GM19023 (cell line): ENCODE data around the gene LSM6.

Source experiments
- ATAC-seq: cut with Tn5 transposase; IDR thresholded peaks from one replicate; pipeline ENCODE4 v1.9.1; 2021; ENCODE audit warnings: mild to moderate bottlenecking, moderate library complexity; ENCODE audit not compliant: unreplicated experiment

Gene LSM6

GRCh38 chr4:146175541-146176453 lies at the start of gene LSM6:
LSM6 (plus strand) TSS chr4:146175718; CDS start chr4:146182922, 7,204 bp downstream.
- ATAC-seq: peak; percentile 96

GRCh38 chr4:146132445-146132844 lies 43.1 kb upstream of the LSM6 start:
- peak; percentile 100 for ATAC-seq

- ATAC-seq: no peak
These were observed 40.6 kb upstream of the LSM6 start for GRCh38 chr4:146134761-146135445.

- no peak for ATAC-seq
These were observed 39.6 kb upstream of the LSM6 start for GRCh38 chr4:146135941-146136340.

GRCh38 chr4:146142768-146143167 lies 32.8 kb upstream of the LSM6 start:
- ATAC-seq: peak; percentile 63

- ATAC-seq: no peak
These were observed 31.6 kb upstream of the LSM6 start for GRCh38 chr4:146143888-146144287.

- no peak for ATAC-seq
These were observed 28.6 kb upstream of the LSM6 start for GRCh38 chr4:146146918-146147317.

GRCh38 chr4:146148021-146148420 lies 27.5 kb upstream of the LSM6 start:
- no peak for ATAC-seq

- no peak for ATAC-seq
These were observed 21.5 kb upstream of the LSM6 start for GRCh38 chr4:146154057-146154456.

- ATAC-seq: no peak
These were observed 20.3 kb upstream of the LSM6 start for GRCh38 chr4:146155152-146155724.

- no peak for ATAC-seq
These were observed 17.3 kb upstream of the LSM6 start for GRCh38 chr4:146158036-146158745.

- ATAC-seq: peak; percentile 94
These were observed 16.0 kb upstream of the LSM6 start for GRCh38 chr4:146159384-146160058.

- no peak for ATAC-seq
These were observed 14.3 kb upstream of the LSM6 start for GRCh38 chr4:146161243-146161642.

GRCh38 chr4:146165221-146165620 lies 10.3 kb upstream of the LSM6 start:
- no peak for ATAC-seq

- ATAC-seq: no peak
These were observed 9.7 kb upstream of the LSM6 start for GRCh38 chr4:146165840-146166239.

GRCh38 chr4:146170149-146170548 lies 5.4 kb upstream of the LSM6 start:
- no peak for ATAC-seq

GRCh38 chr4:146176891-146177290 lies 1.4 kb downstream of the LSM6 start:
- no peak for ATAC-seq

- ATAC-seq: no peak
These were observed 2.6 kb downstream of the LSM6 start for GRCh38 chr4:146178126-146178525.

- ATAC-seq: no peak
These were observed 4.4 kb downstream of the LSM6 start for GRCh38 chr4:146179784-146180370.

GRCh38 chr4:146182443-146182842 lies 6.9 kb downstream of the LSM6 start:
- no peak for ATAC-seq
